GM18517 (cell line): ENCODE data around the gene FRAT1.

Source experiments
- ATAC-seq: cut with Tn5 transposase; IDR thresholded peaks from one replicate; pipeline ENCODE4 v1.9.1; 2021; ENCODE audit warnings: mild to moderate bottlenecking, moderate library complexity; ENCODE audit not compliant: unreplicated experiment

The FRAT1 gene

DNA sequence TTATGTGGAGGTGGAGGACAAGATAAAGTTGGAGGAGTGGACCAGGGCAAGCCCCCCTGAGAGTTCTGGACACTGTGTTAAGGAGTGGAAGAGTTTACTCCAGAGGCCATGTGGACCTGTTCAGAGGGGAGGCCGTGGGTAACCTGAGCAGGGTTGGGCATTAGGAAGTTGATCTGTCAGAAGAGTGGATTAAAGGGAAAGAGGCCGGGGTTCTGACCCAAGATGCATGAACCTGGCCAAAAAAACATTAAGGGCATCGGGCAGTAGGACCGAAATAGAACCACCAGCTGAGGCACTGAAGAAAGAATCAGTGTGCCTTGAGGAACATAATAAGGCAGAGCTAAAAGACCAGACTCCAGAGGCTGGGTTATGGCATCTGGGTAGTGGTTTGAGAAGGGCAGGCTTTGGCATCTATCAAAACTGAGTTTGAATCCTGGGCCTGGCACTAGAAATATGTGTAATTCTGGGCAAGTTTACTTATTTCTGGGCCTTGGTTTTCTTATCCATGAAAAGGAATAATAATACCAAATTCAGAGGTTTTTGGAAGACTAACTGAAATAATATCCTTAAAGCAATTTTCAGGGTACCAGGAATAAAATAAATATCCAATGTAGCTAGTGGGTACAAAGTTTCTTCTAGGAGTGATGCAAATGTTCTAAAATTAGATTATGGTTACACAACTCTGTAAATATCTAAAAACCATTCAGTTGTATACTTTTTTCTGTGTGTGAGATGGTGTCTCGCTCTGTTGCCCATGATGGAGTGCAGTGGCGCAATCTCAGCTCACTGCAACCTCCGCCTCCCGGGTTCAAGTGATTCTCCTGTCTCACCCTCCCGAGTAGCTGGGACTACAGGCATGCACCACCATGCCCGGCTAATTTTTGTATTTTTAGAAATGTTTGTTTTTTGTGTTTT is 10.9 kb upstream of the FRAT1 start:
- ATAC-seq, result no peak

GRCh38 chr10:97311111-97311626 is 7.9 kb upstream of the FRAT1 start:
- no peak for ATAC-seq

DNA sequence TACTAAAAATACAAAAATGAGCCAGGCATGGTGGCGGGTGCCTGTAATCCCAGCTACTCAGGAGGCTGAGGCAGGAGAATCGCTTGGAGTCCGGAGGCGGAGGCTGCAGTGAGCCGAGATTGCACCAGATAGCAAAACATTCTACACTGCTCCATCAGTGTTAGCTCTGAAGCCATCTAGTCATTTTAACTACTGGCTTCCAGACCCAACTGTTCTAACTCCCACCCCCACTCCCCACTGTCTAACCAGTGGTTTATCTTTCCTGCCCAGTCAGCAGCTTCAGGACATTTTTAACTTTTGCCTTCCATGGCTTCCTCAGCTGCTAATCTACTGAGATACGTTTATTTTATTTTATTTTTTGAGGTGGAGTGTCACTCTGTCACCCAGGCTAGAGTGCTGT is 6.2 kb upstream of the FRAT1 start:
- no peak for ATAC-seq

DNA sequence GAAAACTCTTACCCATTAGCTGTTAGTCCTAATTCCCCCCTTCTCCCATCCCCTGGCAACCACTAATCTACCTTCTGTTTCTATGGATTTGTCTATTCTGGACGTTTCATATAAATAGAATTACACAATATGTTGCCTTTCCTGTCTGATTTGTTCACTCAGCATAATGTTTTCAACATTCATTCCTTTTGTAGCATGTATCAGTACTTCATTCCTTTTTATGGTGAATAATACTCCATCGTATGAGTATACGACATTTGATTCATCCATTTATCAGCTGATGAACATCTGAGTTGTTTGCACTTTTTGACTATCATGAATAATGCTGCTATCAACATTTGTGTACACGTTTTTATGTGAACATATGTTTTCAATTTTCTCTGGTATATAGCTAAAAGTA is 4.4 kb upstream of the FRAT1 start:
- ATAC-seq, result no peak

DNA sequence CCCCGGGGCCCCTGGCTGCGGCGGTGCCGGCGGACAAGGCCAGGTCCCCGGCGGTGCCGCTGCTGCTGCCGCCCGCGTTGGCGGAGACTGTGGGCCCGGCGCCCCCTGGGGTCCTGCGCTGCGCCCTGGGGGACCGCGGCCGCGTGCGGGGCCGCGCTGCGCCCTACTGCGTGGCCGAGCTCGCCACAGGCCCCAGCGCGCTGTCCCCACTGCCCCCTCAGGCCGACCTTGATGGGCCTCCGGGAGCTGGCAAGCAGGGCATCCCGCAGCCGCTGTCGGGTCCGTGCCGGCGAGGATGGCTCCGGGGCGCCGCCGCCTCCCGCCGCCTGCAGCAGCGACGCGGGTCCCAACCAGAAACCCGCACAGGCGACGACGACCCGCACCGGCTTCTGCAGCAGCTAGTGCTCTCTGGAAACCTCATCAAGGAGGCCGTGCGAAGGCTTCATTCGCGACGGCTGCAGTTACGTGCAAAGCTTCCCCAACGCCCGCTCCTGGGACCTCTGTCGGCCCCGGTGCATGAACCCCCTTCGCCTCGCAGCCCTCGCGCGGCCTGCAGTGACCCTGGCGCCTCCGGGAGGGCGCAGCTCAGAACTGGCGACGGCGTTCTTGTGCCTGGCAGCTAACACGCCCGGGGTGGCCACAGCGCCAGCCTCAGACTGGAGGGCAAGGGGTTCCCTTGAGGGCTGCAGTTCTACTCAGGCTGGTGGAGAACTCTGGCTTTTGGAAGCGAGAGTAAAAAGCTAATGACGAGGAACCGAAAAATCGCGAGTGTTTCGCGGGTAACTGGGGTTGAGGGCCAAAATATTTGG is 804 bp downstream of the FRAT1 start:
- peak; percentile 25 for ATAC-seq

DNA sequence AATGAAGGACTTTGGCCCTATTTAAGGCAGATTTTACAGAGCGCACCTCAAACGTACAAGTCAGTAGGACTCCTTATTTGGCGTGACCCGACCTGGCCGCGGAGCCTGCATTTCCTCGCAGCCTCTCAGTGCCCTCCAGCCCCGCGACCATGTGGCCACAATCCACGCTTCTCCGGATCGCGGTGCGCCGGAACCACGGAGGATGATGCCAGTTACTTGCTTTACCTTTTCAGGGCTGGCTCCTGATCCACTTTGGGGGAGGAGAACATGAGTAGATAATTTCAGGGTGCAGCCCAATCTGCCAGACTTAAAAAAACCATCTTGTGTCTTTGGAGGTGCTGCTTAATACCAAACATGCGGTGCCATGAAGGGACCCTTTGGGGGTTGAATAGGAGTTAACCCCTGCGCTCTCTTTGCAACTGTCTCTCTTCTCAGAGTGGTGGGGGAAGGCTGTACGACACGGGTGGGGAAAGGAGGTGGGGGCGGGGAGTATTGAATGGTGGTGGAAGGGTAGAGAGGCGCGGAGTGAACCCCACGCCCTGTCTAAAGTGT is 1.5 kb downstream of the FRAT1 start:
- ATAC-seq, result no peak

DNA sequence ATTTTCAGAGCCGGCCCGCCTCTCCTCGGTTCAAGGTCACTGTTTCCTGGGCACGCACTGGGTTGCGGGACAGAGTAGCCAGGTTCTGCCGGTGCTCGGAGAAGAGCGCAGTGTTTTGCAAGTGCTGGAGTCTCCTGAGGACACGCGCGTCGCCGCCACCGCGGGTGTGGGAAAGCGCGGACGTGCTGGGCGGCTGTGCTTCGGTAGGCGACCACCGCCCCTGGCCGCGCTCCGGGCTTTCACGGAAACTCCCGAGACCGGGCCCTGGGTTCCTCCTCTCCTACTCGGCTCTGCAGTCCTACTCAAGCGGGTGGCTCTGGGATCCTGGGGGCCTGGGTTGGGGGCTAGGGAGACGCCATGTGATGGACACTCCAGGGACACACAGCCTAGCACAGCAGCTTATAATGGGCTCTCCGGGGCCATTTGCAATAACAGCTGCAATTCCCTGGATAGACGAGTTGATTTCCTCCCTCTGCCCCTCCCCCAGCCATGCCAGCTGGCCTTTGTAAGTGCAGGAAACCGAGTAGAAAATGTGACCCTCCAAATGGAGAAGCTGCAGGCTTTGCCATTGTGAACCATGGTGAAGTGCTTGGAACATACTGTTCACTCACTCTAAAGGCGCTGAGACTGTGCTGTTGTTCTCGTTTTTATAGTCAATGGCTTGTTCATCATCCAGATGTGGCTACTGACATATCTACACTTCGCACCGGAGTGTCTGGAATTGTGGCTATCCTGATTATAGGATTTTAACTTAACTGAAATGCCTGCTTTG is 2.1 kb downstream of the FRAT1 start:
- no peak for ATAC-seq

- no peak for ATAC-seq
These were observed 2.7 kb downstream of the FRAT1 start for GRCh38 chr10:97321804-97322190.

- ATAC-seq, result no peak
These were observed 4.4 kb downstream of the FRAT1 start for GRCh38 chr10:97323501-97323900.

DNA sequence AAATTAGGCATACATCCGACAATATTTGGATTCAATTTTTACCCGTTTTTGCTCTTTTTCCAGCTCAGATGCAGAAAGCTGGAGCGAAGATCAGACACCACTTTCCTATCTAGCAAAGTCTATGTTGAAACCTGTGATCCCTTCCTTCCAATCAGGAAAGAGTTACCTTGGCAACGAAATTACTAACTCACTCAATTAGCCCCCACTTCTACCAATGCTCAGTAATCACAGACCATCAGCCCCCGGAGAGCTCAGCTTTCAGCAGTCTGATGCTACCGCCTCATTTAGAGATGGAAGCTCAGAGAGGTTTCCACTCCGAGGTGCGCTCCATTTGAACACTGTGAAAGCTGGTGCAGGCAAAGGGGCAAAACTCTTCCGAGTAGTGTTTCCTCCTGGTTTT is 6.7 kb downstream of the FRAT1 start:
- no peak for ATAC-seq

GRCh38 chr10:97327348-97328294 is 8.6 kb downstream of the FRAT1 start:
- no peak for ATAC-seq

DNA sequence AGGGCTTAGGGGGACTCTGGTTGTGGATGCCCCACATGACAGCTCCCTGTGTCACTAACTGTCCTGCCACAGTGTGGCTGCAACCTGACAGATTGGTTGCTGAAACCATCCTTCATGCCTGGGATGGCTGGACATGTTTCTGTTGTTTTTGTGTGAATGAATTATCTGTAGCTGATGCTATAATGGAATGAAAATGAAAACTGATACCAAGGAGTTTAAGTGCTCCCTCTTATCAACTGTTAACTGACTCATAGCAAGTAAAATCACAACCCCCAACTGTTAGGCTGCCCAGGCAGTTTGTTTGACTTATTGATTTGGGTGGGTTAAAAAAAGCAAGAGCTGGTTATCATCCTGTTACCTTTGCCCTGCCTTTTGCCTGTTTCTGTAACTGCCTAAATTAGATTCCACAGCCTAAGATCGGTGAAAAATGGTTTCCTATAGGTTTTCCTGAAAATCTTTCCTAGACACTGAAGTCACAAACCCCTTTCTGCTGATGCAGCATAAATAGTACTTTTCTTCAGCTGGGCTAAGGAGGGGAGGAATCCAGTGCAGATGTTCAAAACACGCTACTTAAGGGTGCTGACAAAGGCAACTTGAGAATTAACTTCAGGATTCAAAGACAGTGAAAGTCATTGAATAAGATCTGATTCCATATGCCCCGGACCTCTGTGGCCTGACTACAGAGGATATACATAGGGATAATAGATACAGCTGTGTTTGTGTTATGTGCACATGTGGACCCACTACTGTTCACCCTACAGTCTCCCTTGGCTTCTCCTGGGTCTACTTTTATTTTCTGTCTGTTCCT is 9.8 kb downstream of the FRAT1 start:
- ATAC-seq, result no peak

DNA sequence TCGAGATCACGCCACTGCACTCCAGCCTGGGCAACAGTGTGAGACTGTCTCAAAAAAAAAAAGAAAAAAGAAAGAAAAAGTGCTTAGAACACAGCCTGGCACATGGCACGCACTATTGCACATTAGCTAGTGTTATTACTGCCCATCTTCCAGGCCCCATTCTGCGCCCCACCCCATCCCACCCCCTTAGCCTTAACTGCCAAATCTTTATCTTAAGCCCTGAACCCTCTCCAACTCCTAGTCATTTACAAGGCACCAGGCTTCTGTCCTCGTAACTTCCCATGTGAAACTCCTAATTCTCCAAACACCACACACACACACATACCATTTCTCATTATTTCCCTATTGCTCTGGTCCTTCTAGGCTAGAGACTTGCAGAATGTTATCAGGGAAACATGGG is 10.7 kb downstream of the FRAT1 start:
- ATAC-seq, result no peak

DNA sequence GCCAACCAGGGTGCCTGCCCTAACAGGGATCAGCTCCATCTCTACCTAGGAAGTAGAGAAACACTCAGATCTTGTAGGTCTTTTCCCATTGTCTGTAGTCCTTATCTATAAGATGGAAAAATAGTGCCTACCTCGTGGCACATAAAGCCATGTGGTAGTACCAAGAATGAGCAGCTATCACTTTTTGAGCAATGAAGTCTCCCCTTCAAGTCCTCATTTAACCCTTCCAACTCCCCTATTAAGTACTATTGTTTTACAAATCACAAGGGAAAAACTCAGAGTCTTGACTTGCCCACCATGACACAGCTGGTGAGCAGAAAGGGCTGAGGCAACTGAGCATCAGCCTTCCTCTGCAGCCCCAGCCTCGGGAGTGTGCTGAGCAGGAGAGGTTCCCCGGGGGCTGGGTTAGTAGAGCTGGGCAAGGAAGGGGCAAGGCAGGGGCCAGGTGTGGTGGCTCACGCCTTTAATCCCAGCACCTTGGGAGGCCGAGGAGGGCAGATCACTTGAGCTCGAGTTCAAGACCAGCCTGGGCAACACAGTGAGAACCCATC is 12.2 kb downstream of the FRAT1 start:
- ATAC-seq, result no peak

GRCh38 chr10:97332591-97333350 is 13.7 kb downstream of the FRAT1 start:
- no peak for ATAC-seq

GRCh38 chr10:97333351-97333600 is 14.2 kb downstream of the FRAT1 start:
- ATAC-seq, result no peak

GRCh38 chr10:97333601-97334369 is 14.7 kb downstream of the FRAT1 start:
- peak; percentile 22 for ATAC-seq
